Fibroblast of the aortic adventitia (primary cell): ENCODE results near the gene CD83. TPM values are rescaled to one million over a fixed set of nuclear protein-coding genes. Genes with fewer than 3 reads are reported as not detected.

Experiments used
- DNase-seq: peaks from one replicate; pipeline ENCODE4 v3.0.0-alpha.2; 2010; ENCODE audit warnings: low read depth
- H3K4me3 ChIP-seq: 2 replicates; pipeline ENCODE4 v1.5.1; 2011; ENCODE audit warnings: low read depth, mild to moderate bottlenecking, control low read depth, low read length, moderate library complexity
- CTCF ChIP-seq: IDR thresholded peaks from 2 replicates; pipeline ENCODE4 v1.5.1; 2011; ENCODE audit warnings: mild to moderate bottlenecking, low read length, control low read depth, inconsistent platforms; ENCODE audit not compliant: insufficient read depth
- total RNA-seq: library from RNA; depleted of rRNA; stranded (reverse); fragments of >200 nt; gene quantifications from 2 replicates; pipeline ENCODE4 v1.2.3, GENCODE V29; 2012; ENCODE audit warnings: low replicate concordance

Gene CD83
- total RNA-seq, 1 donor: 1.4 TPM

- DNase-seq: no peak
- no peak overlapping the region for H3K4me3 ChIP-seq
- TF ChIP-seq CTCF: no peak
Measured at GRCh38 chr6:14108571-14109410, 8.8 kb upstream of the CD83 start.

- no peak overlapping the region for H3K4me3 ChIP-seq
- no peak for TF ChIP-seq CTCF
- DNase-seq: no peak
Measured at GRCh38 chr6:14109411-14109826, 8.2 kb upstream of the CD83 start.

- no peak overlapping the region for H3K4me3 ChIP-seq
- TF ChIP-seq CTCF: no peak
- DNase-seq: no peak
Measured at GRCh38 chr6:14110001-14110818, 7.4 kb upstream of the CD83 start.

GRCh38 chr6:14113976-14114375, 3.6 kb upstream of the CD83 start:
- no peak for TF ChIP-seq CTCF
- H3K4me3 ChIP-seq: no peak overlapping the region
- no peak for DNase-seq

GRCh38 chr6:14118091-14118439, 493 bp downstream of the CD83 start:
- TF ChIP-seq CTCF: no peak
- DNase-seq: no peak
- H3K4me3 ChIP-seq: peak overlapping the region; percentile 66

- no peak overlapping the region for H3K4me3 ChIP-seq
- TF ChIP-seq CTCF: no peak
- DNase-seq: no peak
Measured at GRCh38 chr6:14118446-14118845, 874 bp downstream of the CD83 start.
